Transverse colon (tissue), 4 donors: ENCODE measurements around the gene FAM83F. TPM values are rescaled to one million over a fixed set of nuclear protein-coding genes. Genes with fewer than 3 reads are reported as not detected.

Experiments
- DNase-seq: peaks from one replicate; pipeline ENCODE4 v3.0.0-alpha.2; 2019
- H3K27ac ChIP-seq, 4 donors: fragments of 200-600 bp; sonication (generic); 2 replicates each; pipeline ENCODE4 v1.5.1; 2016 to 2018; ENCODE audit warnings: inconsistent platforms in 4 of 4
- H3K27me3 ChIP-seq: fragments of 200-600 bp; sonication (generic); 2 replicates; pipeline ENCODE4 v1.5.1; 2017; ENCODE audit warnings: inconsistent platforms
- H3K36me3 ChIP-seq, 4 donors: fragments of 200-600 bp; sonication (generic); 2 replicates each; pipeline ENCODE4 v1.5.1; 2017 to 2019; ENCODE audit warnings: inconsistent platforms in 4 of 4
- H3K4me1 ChIP-seq, 4 donors: fragments of 200-600 bp; sonication (generic); 2 replicates each; pipeline ENCODE4 v1.5.1; 2017 to 2020; ENCODE audit warnings: inconsistent platforms in 4 of 4
- H3K4me3 ChIP-seq, 4 donors: fragments of 200-600 bp; sonication (generic); 1 replicate in 1 of 4; 2 replicates in 3 of 4; pipeline versions ENCODE4 v1.5.1 to v1.6.1; 2017 to 2019; ENCODE audit warnings: inconsistent platforms in 4 of 4
- H3K9me3 ChIP-seq, 2 donors: fragments of 200-600 bp; sonication (generic); 2 replicates each; pipeline ENCODE4 v1.5.1; 2017 to 2019; ENCODE audit warnings: inconsistent platforms in 2 of 2
- CTCF ChIP-seq, 5 experiments: fragments of 200-600 bp in 3 of 5; fragments of 450-650 bp in 2 of 5; sonication (generic) in 3 of 5; IDR thresholded peaks; 1 replicate in 2 of 5; 2 replicates in 3 of 5; pipeline ENCODE4 v1.5.1; 2016 to 2017; ENCODE audit warnings: antibody characterized with exemption in 5 of 5, inconsistent platforms in 3 of 5, mild to moderate bottlenecking in 2 of 5, moderate library complexity in 1 of 5
- EP300 ChIP-seq: sonication (generic); formaldehyde crosslinking; IDR thresholded peaks from one replicate; pipeline ENCODE4 v1.6.1; 2017; ENCODE audit warnings: antibody characterized with exemption, low read depth
- POLR2A ChIP-seq: fragments of 450-650 bp; IDR thresholded peaks from one replicate; pipeline ENCODE4 v1.6.1; 2016; ENCODE audit warnings: antibody characterized with exemption, mild to moderate bottlenecking, moderate library complexity
- POLR2AphosphoS5 ChIP-seq, 3 donors: sonication (generic); formaldehyde crosslinking; IDR thresholded peaks; one replicate each; pipeline ENCODE4 v1.6.1; 2016; ENCODE audit warnings: antibody characterized with exemption in 3 of 3
- WGBS, 2 donors: methylation state at CpG; one replicate each; pipeline ENCODE4 v1.1.5; 2018; ENCODE audit warnings: low coverage in 1 of 2; 5-methylcytosine and 5-hydroxymethylcytosine counted together
- in situ Hi-C, 4 donors: fragments of 200-750 bp; cut with MboI; loops; one replicate each; pipeline versions ENCODE4 v1.15.0 to v1.15.1; 2017; ENCODE audit warnings: low sequenced_read_pairs in 3 of 4, low pct_ligation_motif_present in 1 of 4, low pct_unique_long_range_greater_than_20kb in 1 of 4
- intact Hi-C: fragments of 100-400 bp; cut with DNase I; formaldehyde crosslinking; loops from one replicate; pipeline ENCODE4 v1.15.1; 2023; ENCODE audit warnings: low total_unique reads
- total RNA-seq, 4 donors: library from RNA; depleted of rRNA; stranded (reverse); fragments of >200 nt; gene quantifications; one replicate each; pipeline ENCODE4 v1.1.0, GENCODE V29; 2016

Gene FAM83F
- total RNA-seq, 4 donors from 2014 or later = 18.7 to 36.3 (median 25.4) TPM

- Histone ChIP-seq H3K27ac (no peak overlapping the region), H3K4me1 (peaks cover 0 to 17% (median 7%) of the 10 kb centered on the region in 4 donors), H3K4me3 (no peak overlapping the region), H3K36me3 (no peaks in the 10 kb centered on the region), H3K27me3 (no peaks in the 10 kb centered on the region), H3K9me3 (no peaks in the 10 kb centered on the region)
- in situ Hi-C loops (no loop called here), intact Hi-C loops (no loop called here)
- TF ChIP-seq POLR2A = no peak
- TF ChIP-seq CTCF (IDR thresholded peaks at IDR 0.05) = no peak
- no peak for TF ChIP-seq POLR2AphosphoS5 (IDR thresholded peaks at IDR 0.05)
- DNase-seq = no peak
Observed at GRCh38 chr22:40070701-40071100, 75.9 kb downstream of the FAM83F start.

- in situ Hi-C loops = no loop called here
- H3K4me1 ChIP-seq = peaks cover 0 to 14% (median 6%) of the 10 kb centered on the region in 4 donors
- H3K27me3 ChIP-seq = no peaks in the 10 kb centered on the region
- H3K4me3 ChIP-seq = no peak overlapping the region
- DNase-seq = no peak
- no peak overlapping the region for H3K27ac ChIP-seq
- H3K9me3 ChIP-seq = no peaks in the 10 kb centered on the region
- no peak for TF ChIP-seq POLR2A
- no peak for TF ChIP-seq CTCF (IDR thresholded peaks at IDR 0.05)
- no peak for TF ChIP-seq EP300
- H3K36me3 ChIP-seq = no peaks in the 10 kb centered on the region
- WGBS, 2 donors = 95 to 98% methylated on average over 3 to 8 of the region's 8 CpGs
- intact Hi-C loops = no loop called here
Observed at GRCh38 chr22:40071720-40072119, 77.0 kb downstream of the FAM83F start.

- Histone ChIP-seq H3K9me3 (no peaks in the 10 kb centered on the region), H3K27me3 (no peaks in the 10 kb centered on the region), H3K4me1 (peaks cover 0 to 22% (median 9%) of the 10 kb centered on the region in 4 donors), H3K36me3 (no peaks in the 10 kb centered on the region), H3K4me3 (no peak overlapping the region), H3K27ac (no peak overlapping the region)
- TF ChIP-seq CTCF (IDR thresholded peaks at IDR 0.05) (no peak), EP300 (no peak), POLR2A (no peak), POLR2AphosphoS5 (IDR thresholded peaks at IDR 0.05) (no peak)
- intact Hi-C loops = no loop called here
- in situ Hi-C loops = no loop called here
- WGBS, 2 donors = 63 to 72% methylated on average over 7 to 8 of the region's 8 CpGs
- no peak for DNase-seq
Observed at GRCh38 chr22:40076702-40077645, 82.2 kb downstream of the FAM83F start.

- Histone ChIP-seq H3K27ac (no peak overlapping the region), H3K9me3 (no peaks in the 10 kb centered on the region), H3K4me1 (peaks cover 2 to 22% (median 10%) of the 10 kb centered on the region in 4 donors), H3K27me3 (no peaks in the 10 kb centered on the region), H3K4me3 (no peak overlapping the region), H3K36me3 (no peaks in the 10 kb centered on the region)
- WGBS, 2 donors = 56 to 71% methylated on average over 1 of the region's 1 CpG
- TF ChIP-seq POLR2AphosphoS5 (IDR thresholded peaks at IDR 0.05) = no peak
- no peak for TF ChIP-seq EP300
- intact Hi-C loops (no loop called here), in situ Hi-C loops (no loop called here)
- DNase-seq = no peak
Observed at GRCh38 chr22:40077646-40078016, 82.9 kb downstream of the FAM83F start.
